HTR-8/SVneo (cell line): Measurements from ENCODE around the gene ZHX3.

Source experiments
- DNase-seq: peaks from one replicate; pipeline ENCODE4 v3.0.0; 2011; ENCODE audit warnings: low spot score, mixed read lengths; ENCODE audit not compliant: insufficient read length
- FAIRE-seq: peaks from 2 replicates; lab custom pipeline; 2011; peaks lifted over from hg19 to GRCh38; lab: Jason Lieb, UNC

Gene ZHX3

DNA sequence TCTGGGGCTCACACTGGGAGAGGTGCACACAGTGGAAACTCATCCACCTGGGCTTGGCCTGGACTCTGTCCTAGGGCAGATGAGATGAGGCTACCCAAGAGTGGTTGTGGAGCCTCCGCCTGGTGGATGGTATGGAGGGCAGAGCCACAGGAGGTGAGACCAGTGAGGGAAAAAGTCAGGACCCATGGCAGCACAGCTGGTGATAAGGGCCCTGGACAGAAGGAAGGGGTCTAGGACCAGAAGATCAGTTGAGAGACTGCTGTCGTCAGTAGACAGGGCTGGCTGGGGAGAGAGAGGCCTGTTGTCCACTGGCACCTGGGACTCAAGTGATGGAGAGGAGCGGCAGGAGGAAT, 150.4 kb downstream of the ZHX3 start:
- DNase-seq (no peak), FAIRE-seq (peak; percentile 20)

DNA sequence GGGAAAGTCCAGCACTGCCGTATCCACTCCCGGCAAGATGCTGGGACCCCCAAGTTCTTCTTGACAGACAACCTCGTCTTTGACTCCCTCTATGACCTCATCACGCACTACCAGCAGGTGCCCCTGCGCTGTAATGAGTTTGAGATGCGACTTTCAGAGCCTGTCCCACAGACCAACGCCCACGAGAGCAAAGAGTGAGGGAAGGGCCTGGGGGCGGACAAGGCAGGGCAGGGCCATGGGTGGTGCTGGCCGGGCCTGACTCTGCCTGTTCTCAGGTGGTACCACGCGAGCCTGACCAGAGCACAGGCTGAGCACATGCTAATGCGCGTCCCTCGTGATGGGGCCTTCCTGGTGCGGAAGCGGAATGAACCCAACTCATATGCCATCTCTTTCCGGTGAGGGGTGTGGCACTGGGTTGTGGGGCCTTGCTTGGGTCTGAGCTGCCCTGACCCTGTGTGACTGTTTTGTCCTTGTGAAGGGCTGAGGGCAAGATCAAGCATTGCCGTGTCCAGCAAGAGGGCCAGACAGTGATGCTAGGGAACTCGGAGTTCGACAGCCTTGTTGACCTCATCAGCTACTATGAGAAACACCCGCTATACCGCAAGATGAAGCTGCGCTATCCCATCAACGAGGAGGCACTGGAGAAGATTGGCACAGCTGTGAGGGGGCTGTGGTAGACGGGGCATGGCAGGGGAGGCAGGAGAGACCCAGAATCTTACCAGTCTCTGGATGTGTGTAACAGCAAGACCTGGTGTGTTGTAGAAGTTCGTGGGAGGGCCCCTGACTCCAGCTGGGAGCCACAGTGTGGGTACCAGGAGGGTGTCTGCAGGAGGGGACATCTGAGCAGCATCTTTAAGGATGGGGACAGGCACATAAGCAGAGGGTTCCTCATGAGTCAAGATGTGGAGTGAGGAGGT, 151.1 kb downstream of the ZHX3 start:
- no peak for DNase-seq
- peak; percentile 88 for FAIRE-seq

DNA sequence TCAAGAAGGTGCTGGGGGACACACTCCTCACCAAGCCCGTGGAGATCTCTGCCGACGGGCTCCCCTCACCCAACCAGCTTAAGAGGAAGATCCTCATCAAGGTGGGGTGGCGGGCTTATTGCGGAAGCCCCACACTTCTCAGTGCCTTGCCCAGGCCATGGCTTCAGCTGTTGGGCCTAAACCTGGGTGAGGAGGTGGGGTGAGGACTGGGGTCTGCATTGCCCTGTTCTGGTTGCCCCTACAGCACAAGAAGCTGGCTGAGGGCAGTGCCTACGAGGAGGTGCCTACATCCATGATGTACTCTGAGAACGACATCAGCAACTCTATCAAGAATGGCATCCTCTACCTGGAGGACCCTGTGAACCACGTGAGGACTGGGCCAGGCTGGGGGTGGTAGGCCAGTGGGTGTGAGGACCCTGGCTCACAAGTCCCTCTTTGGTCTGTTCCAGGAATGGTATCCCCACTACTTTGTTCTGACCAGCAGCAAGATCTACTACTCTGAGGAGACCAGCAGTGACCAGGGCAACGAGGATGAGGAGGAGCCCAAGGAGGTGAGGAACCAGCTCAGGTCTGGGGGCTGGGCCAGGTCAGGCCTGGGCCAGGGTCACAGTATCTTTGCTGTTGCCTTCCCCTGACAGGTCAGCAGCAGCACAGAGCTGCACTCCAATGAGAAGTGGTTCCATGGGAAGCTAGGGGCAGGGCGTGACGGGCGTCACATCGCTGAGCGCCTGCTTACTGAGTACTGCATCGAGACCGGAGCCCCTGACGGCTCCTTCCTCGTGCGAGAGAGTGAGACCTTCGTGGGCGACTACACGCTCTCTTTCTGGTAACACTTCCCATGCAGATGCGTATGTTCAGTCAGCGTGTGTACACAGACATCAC, 152.3 kb downstream of the ZHX3 start:
- DNase-seq (no peak), FAIRE-seq (peak; percentile 54)

DNA sequence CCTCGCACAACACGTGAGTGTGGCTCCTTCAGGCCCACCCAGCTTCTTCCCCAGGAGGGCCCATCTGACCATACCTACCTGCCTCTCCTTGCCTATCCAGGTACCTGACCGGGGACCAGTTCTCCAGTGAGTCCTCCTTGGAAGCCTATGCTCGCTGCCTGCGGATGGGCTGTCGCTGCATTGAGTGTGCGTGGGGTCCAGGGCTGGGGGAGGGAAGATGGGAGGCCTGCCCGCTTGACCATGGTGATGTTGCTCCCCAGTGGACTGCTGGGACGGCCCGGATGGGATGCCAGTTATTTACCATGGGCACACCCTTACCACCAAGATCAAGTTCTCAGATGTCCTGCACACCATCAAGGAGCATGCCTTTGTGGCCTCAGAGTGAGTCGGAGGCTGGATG, 153.7 kb downstream of the ZHX3 start:
- FAIRE-seq = peak; percentile 74
- DNase-seq = no peak

DNA sequence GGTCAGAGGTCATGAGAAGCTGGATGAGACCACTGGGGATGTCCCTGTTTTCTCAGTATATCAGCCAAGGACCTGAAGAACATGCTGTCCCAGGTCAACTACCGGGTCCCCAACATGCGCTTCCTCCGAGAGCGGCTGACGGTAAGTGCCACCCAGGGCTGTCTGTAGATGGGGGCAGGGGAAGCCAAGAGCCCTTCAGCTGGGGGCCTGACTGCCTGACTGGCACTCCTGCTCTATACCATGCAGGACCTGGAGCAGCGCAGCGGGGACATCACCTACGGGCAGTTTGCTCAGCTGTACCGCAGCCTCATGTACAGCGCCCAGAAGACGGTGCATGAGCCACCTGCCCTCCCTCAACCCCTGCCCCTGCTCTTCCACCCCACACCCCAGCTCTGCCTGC, 155.1 kb downstream of the ZHX3 start:
- DNase-seq (no peak), FAIRE-seq (peak; percentile 28)

DNA sequence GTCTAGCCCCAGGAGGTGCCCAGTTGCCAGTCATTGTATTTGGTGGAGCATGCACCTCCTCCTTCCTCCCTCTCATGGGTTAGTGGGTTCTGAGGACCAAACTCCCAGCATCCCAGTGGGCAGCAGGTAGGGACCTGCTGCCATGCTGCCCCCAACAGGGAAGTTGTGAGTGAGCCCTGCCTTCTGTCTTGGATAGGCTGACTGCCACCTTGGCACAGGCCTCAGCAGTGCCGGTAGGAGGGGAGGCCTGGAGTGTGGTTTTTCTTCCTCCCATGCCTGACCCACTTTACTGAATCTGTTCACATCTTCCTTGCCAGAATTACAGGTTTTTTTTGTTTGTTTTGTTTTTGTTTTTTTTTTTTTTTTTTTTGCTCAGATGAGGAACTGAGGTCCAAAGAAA, 155.6 kb downstream of the ZHX3 start:
- no peak for DNase-seq
- peak; percentile 59 for FAIRE-seq

DNA sequence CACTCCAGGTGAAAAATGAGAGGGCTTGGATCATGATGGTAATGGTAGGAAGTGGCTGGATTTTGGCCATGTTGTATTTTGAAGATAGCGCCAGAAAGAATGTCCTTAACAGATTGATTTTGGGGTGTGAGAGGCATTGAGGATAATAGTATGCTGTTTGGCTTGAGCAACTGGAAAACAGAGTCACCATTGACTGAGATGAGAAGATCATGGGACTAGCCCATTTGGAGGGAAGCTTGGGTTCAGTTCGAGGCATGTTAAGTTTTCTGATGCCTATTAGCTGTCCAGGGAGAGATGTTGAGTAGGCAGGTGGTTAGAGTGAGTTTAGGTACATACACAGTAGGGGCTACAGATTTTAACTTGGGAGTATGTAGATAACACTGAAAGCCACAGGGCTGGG, 156.8 kb downstream of the ZHX3 start:
- FAIRE-seq = no peak
- DNase-seq = no peak

DNA sequence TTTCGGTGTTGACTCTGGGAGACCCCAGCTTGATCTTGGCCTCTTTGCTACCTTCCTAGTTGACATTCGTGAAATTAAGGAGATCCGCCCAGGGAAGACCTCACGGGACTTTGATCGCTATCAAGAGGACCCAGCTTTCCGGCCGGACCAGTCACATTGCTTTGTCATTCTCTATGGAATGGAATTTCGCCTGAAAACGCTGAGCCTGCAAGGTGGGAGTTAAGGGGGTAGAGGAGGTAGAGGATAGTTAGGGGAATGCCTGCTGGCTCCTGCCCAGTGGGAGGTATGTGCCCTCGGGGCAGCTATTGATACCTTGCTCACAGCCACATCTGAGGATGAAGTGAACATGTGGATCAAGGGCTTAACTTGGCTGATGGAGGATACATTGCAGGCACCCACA, 158.0 kb downstream of the ZHX3 start:
- DNase-seq (no peak), FAIRE-seq (peak; percentile 92)

DNA sequence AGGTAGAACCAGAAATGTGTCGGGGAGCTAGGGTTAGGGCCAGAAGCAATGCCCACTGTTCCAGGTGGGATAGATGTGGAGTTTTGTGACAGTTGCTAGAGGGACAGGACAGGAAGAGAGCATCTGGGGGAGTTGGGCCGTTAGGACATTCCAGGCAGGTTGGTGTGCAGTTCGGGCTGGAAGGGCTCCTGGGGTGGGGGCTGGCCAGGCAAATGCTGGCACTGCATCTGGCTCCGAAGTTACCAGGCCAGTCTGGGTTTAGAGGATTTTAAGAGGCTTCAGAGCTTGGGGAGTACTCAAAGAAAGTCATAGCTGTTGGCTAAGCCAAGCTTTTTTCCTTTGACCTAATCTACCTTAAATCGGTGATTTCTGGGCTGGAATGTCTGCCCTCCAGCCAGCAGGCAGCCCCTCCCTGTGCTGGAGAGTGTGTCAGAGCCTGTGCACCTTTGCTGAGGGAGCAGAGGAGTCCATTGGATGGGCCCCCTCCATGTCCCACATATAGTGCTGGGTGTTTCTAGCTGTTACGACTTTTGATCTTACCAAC, 159.4 kb downstream of the ZHX3 start:
- no peak for FAIRE-seq

DNA sequence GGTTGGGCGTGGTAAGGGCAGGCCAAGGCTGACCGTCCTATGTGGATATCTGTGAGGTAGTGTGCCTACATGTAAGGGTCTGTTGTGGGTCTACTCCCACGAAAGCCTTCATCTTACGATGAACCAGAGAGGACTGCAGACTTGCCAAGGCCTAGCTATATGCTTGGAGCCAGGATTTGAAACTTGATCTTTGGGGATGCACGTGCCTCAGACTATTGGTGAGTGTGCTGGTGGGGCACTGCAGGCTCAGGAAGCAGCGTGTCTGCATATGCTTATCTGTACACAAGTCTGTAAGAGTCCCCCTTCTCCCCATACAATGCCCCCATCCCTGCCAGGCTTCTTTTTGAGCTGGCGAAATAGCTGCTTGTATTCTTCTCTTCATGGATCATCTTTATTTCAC, 162.3 kb downstream of the ZHX3 start:
- no peak for DNase-seq
- FAIRE-seq = no peak

More for the DNA sequence above, 159.4 kb downstream of the ZHX3 start:
- no peak for DNase-seq

DNA sequence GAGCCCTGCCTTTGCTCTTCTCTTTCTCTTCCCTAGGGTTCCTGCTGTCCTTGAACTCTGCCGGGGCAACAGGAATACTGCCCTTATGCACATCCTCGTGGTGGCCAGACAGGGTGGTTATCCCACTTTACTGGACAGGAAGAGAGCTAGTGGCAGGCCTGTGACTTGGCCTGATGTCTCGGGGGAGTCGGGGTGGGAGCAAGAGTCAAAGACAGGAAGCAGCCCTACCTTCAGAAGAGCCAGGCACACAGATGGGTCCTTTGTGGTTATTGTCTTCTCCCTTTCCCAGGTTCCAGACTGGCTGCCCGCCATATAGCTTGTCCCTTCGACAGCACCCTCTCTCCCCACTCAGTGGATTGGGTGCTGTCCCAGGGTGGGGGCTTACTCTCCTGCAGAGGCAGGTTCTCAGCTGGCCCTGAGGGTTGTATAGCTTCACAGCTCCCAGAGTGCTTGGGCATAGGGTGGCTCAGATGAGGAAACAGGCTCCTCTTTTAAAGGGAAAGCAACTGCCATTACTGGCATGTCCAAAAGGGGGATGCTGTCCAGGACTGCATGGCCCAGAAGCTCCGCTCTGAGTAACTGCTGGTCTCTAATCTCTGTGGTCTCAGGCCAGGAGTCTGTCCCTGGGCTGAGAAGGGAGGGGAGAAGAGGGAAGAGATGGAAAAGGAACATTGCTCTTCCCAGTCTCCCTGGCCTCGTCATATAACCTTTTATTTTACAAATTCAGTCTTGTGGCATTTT, 162.9 kb downstream of the ZHX3 start:
- FAIRE-seq (no peak), DNase-seq (no peak)

DNA sequence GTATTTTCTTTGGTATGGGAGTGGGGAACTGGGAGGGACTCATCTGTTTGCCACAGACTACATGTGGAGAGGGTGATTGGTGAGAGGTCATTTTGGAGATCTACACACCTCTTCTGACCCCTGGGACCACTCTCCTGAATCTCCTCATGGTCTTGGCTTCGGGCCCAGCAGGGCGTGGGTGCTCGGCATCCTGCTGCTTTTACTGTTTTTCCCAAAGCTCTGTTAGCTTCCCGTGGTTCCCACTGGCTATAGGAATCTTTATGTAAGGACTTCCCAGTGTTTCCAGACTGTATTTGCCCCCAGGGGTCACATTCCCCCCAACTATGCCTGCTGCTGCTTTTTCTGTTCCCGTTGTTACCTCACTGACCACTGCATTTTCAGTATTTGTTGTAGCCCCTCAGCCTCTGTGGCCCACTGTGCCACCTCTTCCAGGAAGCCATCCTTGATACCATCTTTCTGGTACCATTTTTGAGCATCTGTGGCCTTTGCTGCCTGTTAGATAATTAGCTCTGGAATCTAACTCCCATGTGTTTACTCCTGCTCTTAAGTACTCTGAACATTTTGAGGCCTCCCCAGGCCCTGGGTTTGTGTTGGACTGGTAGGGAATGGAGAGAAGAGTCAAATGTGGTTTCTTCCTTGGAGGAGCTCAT, 165.3 kb downstream of the ZHX3 start:
- FAIRE-seq (no peak), DNase-seq (no peak)

DNA sequence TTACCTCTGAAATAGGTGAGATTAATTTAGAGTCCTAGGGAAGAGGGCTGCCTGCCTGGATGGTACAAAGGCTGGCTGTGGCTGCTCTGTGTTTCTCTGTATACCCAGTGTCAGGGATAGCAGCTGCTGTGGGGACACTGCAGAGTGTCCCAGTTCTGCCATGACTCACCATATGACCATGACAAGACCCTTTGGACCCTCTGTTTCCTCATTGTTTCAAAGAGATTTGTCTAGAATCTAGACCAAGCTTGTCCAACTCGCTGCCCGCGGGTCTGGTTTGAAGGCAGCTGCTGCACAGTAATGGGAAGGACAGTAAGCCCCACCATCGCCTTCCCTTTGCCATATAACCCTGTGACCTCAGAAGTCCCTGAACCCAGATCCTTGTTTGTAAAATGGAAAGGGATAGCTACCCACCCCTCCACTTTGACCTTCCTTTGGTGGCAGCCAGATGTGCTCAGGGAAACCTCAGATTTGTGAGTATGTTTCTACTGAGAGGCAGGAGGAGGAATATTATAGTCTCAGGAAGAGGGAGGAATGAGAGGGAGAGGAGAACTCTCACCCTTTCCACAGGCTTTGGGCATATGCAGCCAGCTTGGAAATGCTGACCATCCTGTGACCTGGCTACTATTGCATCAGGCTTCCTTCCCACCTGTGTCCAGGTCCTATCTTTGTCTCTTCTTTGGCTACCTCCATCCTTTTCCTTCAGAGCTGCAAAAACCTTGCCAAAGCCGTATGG, 166.2 kb downstream of the ZHX3 start:
- FAIRE-seq = peak; percentile 33

DNA sequence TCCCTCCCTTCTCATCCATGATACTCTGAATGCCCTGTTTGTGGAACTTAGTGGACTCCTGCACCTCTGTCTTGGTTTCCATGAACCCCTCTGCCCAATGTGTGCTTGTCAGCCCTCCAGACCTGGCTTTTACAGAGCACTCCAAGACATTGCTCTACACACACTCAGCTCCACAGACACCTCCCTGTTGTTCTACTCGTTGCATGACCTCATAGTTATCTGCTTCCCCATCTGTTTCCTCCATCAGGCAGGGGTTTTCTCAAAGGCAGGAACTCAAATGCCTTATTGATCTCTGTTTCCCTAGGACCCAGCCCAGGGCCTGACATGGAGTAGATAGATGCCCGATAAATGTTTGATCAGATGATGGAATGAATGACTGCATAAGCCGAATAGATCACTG, 166.9 kb downstream of the ZHX3 start:
- DNase-seq (no peak), FAIRE-seq (no peak)

More for the DNA sequence above, 166.2 kb downstream of the ZHX3 start:
- DNase-seq = no peak

DNA sequence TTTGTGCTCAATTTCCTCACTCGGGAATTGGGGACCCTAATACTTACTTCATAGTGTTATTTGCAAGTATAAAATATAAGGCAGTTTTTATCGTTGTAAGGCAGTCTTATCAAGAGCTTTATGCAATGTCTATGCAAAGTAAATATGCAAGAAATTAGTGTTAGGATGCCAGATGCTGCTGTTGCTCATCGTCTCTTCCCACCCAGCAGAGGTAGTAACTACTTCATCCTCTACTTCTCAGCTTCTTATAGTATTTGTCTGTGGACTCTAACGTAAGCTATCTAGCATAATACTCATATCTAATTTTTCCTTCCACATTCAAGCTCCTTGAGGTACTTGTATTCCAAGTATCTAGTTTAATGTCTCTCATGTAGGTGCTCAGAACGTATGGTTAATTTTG, 168.6 kb downstream of the ZHX3 start:
- FAIRE-seq (peak; percentile 69), DNase-seq (no peak)

DNA sequence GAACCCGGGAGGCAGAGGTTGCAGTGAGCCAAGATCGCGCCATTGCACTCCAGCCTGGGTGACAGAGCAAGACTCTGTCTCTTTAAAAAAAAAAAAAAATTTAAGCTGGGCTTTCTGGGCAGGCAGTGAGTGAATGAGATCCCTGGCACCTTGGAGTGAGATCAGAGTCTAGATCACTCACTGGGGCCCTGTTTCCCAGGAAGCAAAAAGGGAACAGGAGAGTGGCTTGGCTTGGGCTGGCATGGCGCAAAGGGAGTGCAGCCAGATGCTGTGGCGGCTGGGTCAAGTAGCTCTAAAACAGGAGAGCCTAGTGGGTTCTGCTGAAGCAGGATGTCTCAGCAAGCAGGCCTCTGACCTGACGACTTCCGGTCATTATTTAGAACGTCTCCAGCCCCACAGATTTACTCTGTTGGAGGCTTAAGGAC, 169.8 kb downstream of the ZHX3 start:
- DNase-seq (no peak), FAIRE-seq (no peak)

DNA sequence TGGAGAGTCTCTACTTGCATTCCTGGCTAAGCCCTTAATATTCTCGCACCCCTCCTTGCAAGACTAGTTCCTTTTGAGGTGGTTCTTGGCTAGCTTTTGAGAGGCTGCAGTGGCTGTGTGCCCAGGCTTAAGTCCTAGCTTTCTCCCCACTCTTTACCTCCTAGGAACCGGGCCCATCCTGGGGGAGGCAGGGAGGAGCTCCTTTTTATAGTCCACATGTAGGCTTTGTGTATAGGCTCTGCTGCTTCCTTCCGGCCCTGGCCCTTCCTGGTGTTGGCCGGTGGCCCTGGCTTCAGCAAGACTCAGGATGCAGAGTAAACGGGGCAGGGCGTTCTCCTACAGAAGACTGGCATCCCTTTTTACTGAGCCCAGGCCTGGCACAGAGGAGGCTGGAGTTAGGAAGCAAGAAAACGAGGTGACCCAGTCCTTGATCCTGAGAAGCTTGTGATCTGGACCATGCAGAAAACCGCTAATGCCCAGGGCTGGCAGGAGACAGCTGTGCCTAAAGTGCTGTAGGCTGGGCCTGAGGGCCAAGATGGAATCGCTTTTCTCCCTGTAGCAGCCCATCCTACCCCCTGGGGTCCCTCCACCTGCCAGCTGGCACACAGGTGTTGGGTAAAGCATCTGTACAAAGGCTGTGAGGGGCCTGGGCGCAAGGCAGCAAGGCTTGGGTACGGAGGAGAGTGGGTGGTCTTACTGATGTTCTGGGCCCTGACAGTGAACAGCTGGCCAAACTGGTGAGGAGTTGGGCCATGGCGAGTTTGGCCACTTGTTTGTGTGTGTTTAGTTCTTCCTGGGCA, 171.5 kb downstream of the ZHX3 start:
- FAIRE-seq (peak; percentile 79), DNase-seq (no peak)

DNA sequence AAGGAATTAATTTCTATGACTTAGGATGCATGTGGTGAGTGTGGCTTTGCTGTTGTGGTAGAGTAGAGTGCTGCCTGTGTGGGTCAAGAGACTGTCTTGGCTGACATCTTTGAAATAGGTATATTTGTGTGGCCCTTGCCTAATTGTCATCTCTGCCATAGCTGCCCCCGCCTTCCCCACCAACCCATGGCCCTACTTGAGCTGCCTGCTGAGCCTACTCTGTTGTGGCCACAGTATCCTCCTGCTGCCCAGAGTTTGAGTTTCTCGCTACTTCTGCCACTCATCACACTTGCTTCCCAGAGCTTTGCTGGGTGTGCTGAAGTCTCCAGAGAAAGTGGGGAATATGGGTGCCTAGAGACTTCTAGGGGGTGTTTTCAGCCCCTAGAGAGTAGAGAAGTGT, 172.2 kb downstream of the ZHX3 start:
- DNase-seq (no peak), FAIRE-seq (peak; percentile 28)
